WTC11 (cell line): ENCODE measurements around the gene GUCA1A. TPM values are rescaled to one million over a fixed set of nuclear protein-coding genes. Genes with fewer than 3 reads are reported as not detected.
A peak's percentile ranks its signal among the peaks of the same experiment; 100 is the strongest.

Experiments used
- ATAC-seq: fragments of 200-7000 bp; cut with Tn5 transposase; 2 replicates; pipeline ENCODE4 v1.10.0; 2021; ENCODE audit warnings: mild to moderate bottlenecking, moderate library complexity
- CTCF ChIA-PET: fragments of 300-600 bp; sonication (Branson Sonifier 250); formaldehyde crosslinking; loops from one replicate; lab custom pipeline; 2021; ENCODE audit warnings: antibody characterized with exemption; lab: Charles Lee
- POLR2A ChIA-PET: fragments of 350-600 bp; sonication (Branson Sonifier 250); formaldehyde crosslinking; loops from one replicate; lab custom pipeline; 2021; ENCODE audit warnings: antibody characterized with exemption; lab: Charles Lee
- DNase-seq: peaks from one replicate; pipeline ENCODE4 v3.0.0; 2021; ENCODE audit warnings: low spot score
- H3K27ac Mint-ChIP-seq: 2 replicates; pipeline ENCODE4 v1.8.0; 2021; ENCODE audit warnings: mixed read lengths
- H3K27me3 Mint-ChIP-seq: 2 replicates; pipeline ENCODE4 v1.8.0; 2021; ENCODE audit warnings: low read depth, mild to moderate bottlenecking, moderate library complexity, mixed read lengths
- H3K36me3 Mint-ChIP-seq: 2 replicates; pipeline ENCODE4 v1.8.0; 2021; ENCODE audit warnings: mixed read lengths
- H3K4me1 Mint-ChIP-seq: 2 replicates; pipeline ENCODE4 v1.8.0; 2022; ENCODE audit warnings: mixed read lengths
- H3K4me3 Mint-ChIP-seq: 2 replicates; pipeline ENCODE4 v1.8.0; 2021; ENCODE audit warnings: mild to moderate bottlenecking, moderate library complexity, mixed read lengths
- H3K9me3 Mint-ChIP-seq: 2 replicates; pipeline ENCODE4 v1.8.0; 2021; ENCODE audit warnings: mixed read lengths
- ATF3 ChIP-seq: sonication (generic); formaldehyde crosslinking; conservative IDR thresholded peaks from 2 replicates; pipeline ENCODE4 v1.8.1; 2022; ENCODE audit warnings: mild to moderate bottlenecking, missing genetic modification reagents
- E2F4 ChIP-seq: sonication (generic); formaldehyde crosslinking; IDR thresholded peaks from 2 replicates; pipeline ENCODE4 v1.8.1; 2022; ENCODE audit warnings: low read depth, mild to moderate bottlenecking, moderate library complexity, missing genetic modification reagents, borderline replicate concordance
- GRHL2 ChIP-seq: fragments of 250-450 bp; sonication (Bioruptor Pico); IDR thresholded peaks from 2 replicates; pipeline ENCODE4 v1.8.0; 2022; ENCODE audit warnings: mild to moderate bottlenecking, moderate library complexity; ENCODE audit not compliant: insufficient replicate concordance, severe bottlenecking
- HMGXB4 ChIP-seq: sonication (generic); formaldehyde crosslinking; IDR thresholded peaks from 2 replicates; pipeline ENCODE4 v1.8.1; 2023; ENCODE audit warnings: mild to moderate bottlenecking, moderate library complexity, missing genetic modification reagents
- PRDM15 ChIP-seq: sonication (generic); formaldehyde crosslinking; IDR thresholded peaks from 2 replicates; pipeline ENCODE4 v1.8.0; 2022; ENCODE audit warnings: missing genetic modification reagents
- PRRX2 ChIP-seq: fragments of 250-450 bp; sonication (Bioruptor Pico); IDR thresholded peaks from 2 replicates; pipeline ENCODE4 v1.8.0; 2021; ENCODE audit warnings: mild to moderate bottlenecking
- ZNF416 ChIP-seq: fragments of 250-450 bp; sonication (Bioruptor Pico); IDR thresholded peaks from 2 replicates; pipeline ENCODE4 v1.9.0; 2021; ENCODE audit warnings: mild to moderate bottlenecking, inconsistent platforms
- ZNF425 ChIP-seq: fragments of 250-450 bp; sonication (Bioruptor Pico); conservative IDR thresholded peaks from 2 replicates; pipeline ENCODE4 v1.9.0; 2021; ENCODE audit warnings: mild to moderate bottlenecking
- ZNF512 ChIP-seq: sonication (generic); formaldehyde crosslinking; IDR thresholded peaks from 2 replicates; pipeline ENCODE4 v1.8.1; 2022; ENCODE audit warnings: missing genetic modification reagents, borderline replicate concordance
- ZSCAN18 ChIP-seq: fragments of 250-450 bp; sonication (Bioruptor Pico); IDR thresholded peaks from 2 replicates; pipeline ENCODE4 v2.1.2; 2022; ENCODE audit warnings: mild to moderate bottlenecking, moderate library complexity
- total RNA-seq: library from RNA; stranded (reverse); gene quantifications from 3 replicates; pipeline ENCODE4 v1.2.3, GENCODE V29; 2021

Gene GUCA1A
- total RNA-seq, 1 experiment from 2014 or later = 10.9 TPM

- no peak for TF ChIP-seq PRDM15 (CRISPR knock-in tag)
- no peak for TF ChIP-seq GRHL2 (CRISPR knock-in tag)
- no peak for TF ChIP-seq ZNF416
- TF ChIP-seq ZNF425 = no peak
- no peak for TF ChIP-seq E2F4 (CRISPR knock-in tag)
- no peak for TF ChIP-seq HMGXB4 (CRISPR knock-in tag)
- TF ChIP-seq ZSCAN18 (CRISPR knock-in tag) = no peak
- no peak for TF ChIP-seq ZNF512
- TF ChIP-seq PRRX2 (CRISPR knock-in tag) = no peak
- TF ChIP-seq, all 79 proteins: peak for 0
Observed at GRCh38 chr6:42193491-42193894, 20.3 kb downstream of the GUCA1A start (continued).

- TF ChIP-seq ATF3 = no peak
- peak; percentile 57; the same call in 1 of the 2 replicates for TF ChIP-seq PRDM15 (CRISPR knock-in tag)
- TF ChIP-seq, all 79 proteins: peak for 1
- DNase-seq = no peak
- ChIA-PET POLR2A (no interaction called here), CTCF (interaction anchor here (0.5 to 2.4 kb wide), 10 partner anchors 8 to 532 kb away, joined by 3 to 11 read pairs (median 3); no protein-coding TSS in a partner anchor)
- peaks cover 14% of the 10 kb centered on the region for H3K4me1 Mint-ChIP-seq
- H3K4me3 Mint-ChIP-seq = no peak overlapping the region
- H3K36me3 Mint-ChIP-seq = no peaks in the 10 kb centered on the region
- no peaks in the 10 kb centered on the region for H3K9me3 Mint-ChIP-seq
- H3K27ac Mint-ChIP-seq = peak overlapping the region; percentile 3
- ATAC-seq = peak; percentile 12; the same call in 1 of the 2 replicates
- H3K27me3 Mint-ChIP-seq = peaks cover 7% of the 10 kb centered on the region
Observed at GRCh38 chr6:42194056-42194455, 20.9 kb downstream of the GUCA1A start.
